Neural cell (in vitro differentiated cells): ENCODE data around the gene ACAP3. TPM values are rescaled to one million over a fixed set of nuclear protein-coding genes. Genes with fewer than 3 reads are reported as not detected.
A peak's percentile ranks its signal among the peaks of the same experiment; 100 is the strongest.

Source experiments
- H2AFZ ChIP-seq: fragments of 200-600, 300-800 bp; sonication (generic), shearing (Covaris generic); 2 replicates; pipeline ENCODE4 v1.6.0; 2014; ENCODE audit warnings: low read depth, mild to moderate bottlenecking, antibody characterized with exemption, low read length, moderate library complexity
- H3F3A ChIP-seq: fragments of 200-600 bp; shearing (Covaris generic); 2 replicates; pipeline ENCODE4 v1.6.1; 2016; ENCODE audit warnings: mild to moderate bottlenecking, moderate library complexity, mixed read lengths, antibody characterized with exemption, low read length; ENCODE audit not compliant: insufficient read depth, poor library complexity, severe bottlenecking
- H3K27ac ChIP-seq: fragments of 200-600, 300-800 bp; sonication (generic), shearing (Covaris generic); 2 replicates; pipeline ENCODE4 v1.5.1; 2014; ENCODE audit warnings: mild to moderate bottlenecking, low read length, moderate library complexity
- H3K27me3 ChIP-seq: fragments of 300-800, 200-600 bp; sonication (generic), shearing (Covaris generic); 2 replicates; pipeline ENCODE4 v1.6.0; 2014; ENCODE audit warnings: mild to moderate bottlenecking, low read depth, low read length, moderate library complexity; ENCODE audit not compliant: insufficient read depth
- H3K36me3 ChIP-seq: fragments of 300-800, 200-600 bp; sonication (generic), shearing (Covaris generic); 2 replicates; pipeline ENCODE4 v1.5.1; 2014; ENCODE audit warnings: mild to moderate bottlenecking, antibody characterized with exemption, low read length, moderate library complexity; ENCODE audit not compliant: insufficient read depth
- H3K4me2 ChIP-seq: fragments of 300-800, 200-600 bp; sonication (generic), shearing (Covaris generic); 2 replicates; pipeline ENCODE4 v1.6.0; 2014; ENCODE audit warnings: mild to moderate bottlenecking, low read length
- H3K4me3 ChIP-seq: fragments of 300-800, 200-600 bp; sonication (generic), shearing (Covaris generic); 2 replicates; pipeline ENCODE4 v1.5.1; 2014; ENCODE audit warnings: mild to moderate bottlenecking, low read length, moderate library complexity
- H3K79me2 ChIP-seq: fragments of 200-600 bp; shearing (Covaris generic); replicated peaks from 2 replicates; pipeline ENCODE4 v1.6.0; 2014; ENCODE audit warnings: mild to moderate bottlenecking, low read length, moderate library complexity; ENCODE audit not compliant: insufficient read depth
- H3K9ac ChIP-seq: fragments of 300-800, 200-600 bp; sonication (generic), shearing (Covaris generic); 2 replicates; pipeline ENCODE4 v1.6.1; 2016; ENCODE audit warnings: mild to moderate bottlenecking, low read length, mixed read lengths
- H3K9me2 ChIP-seq: fragments of 200-600 bp; shearing (Covaris generic); 2 replicates; pipeline ENCODE4 v1.6.1; 2016; ENCODE audit warnings: mild to moderate bottlenecking, low read length, mixed read lengths; ENCODE audit not compliant: insufficient read depth
- H3K9me3 ChIP-seq: fragments of 200-600, 300-800 bp; sonication (generic), shearing (Covaris generic); 2 replicates; pipeline ENCODE4 v1.6.1; 2016; ENCODE audit warnings: mild to moderate bottlenecking, mixed run types, low read length, moderate library complexity, mixed read lengths
- H4K20me1 ChIP-seq: fragments of 200-600 bp; shearing (Covaris generic); 2 replicates; pipeline ENCODE4 v1.6.1; 2016; ENCODE audit warnings: mild to moderate bottlenecking, mixed run types; ENCODE audit not compliant: insufficient read depth
- CTCF ChIP-seq: fragments of 450-650 bp; IDR thresholded peaks from 2 replicates; pipeline ENCODE4 v1.5.1; 2014; ENCODE audit warnings: antibody characterized with exemption, mild to moderate bottlenecking, moderate library complexity; ENCODE audit not compliant: poor library complexity, severe bottlenecking
- EP300 ChIP-seq: fragments of 450-650 bp; conservative IDR thresholded peaks from 2 replicates; pipeline ENCODE4 v1.6.1; 2014; ENCODE audit warnings: antibody characterized with exemption, mild to moderate bottlenecking, moderate library complexity; ENCODE audit not compliant: poor library complexity, severe bottlenecking
- EZH2 ChIP-seq: fragments of 200-600, 300-800 bp; shearing (Covaris generic), sonication (generic); IDR thresholded peaks from 2 replicates; pipeline ENCODE4 v1.6.1; 2014; ENCODE audit warnings: antibody characterized with exemption, low read length, borderline replicate concordance, mild to moderate bottlenecking; ENCODE audit not compliant: insufficient read depth, poor library complexity, severe bottlenecking
- MXI1 ChIP-seq: fragments of 450-650 bp; conservative IDR thresholded peaks from 2 replicates; pipeline ENCODE4 v1.6.1; 2014; ENCODE audit warnings: antibody characterized with exemption, mild to moderate bottlenecking; ENCODE audit not compliant: poor library complexity, severe bottlenecking
- POLR2AphosphoS5 ChIP-seq: IDR thresholded peaks from 2 replicates; pipeline ENCODE4 v1.6.1; 2012
- RAD21 ChIP-seq: fragments of 450-650 bp; conservative IDR thresholded peaks from 2 replicates; pipeline ENCODE4 v1.6.1; 2014; ENCODE audit warnings: antibody characterized with exemption, mild to moderate bottlenecking, moderate library complexity
- REST ChIP-seq: IDR thresholded peaks from 2 replicates; pipeline ENCODE4 v1.6.1; 2012; ENCODE audit warnings: borderline replicate concordance
- SMC3 ChIP-seq: fragments of 450-650 bp; conservative IDR thresholded peaks from 2 replicates; pipeline ENCODE4 v1.6.1; 2014; ENCODE audit warnings: antibody characterized with exemption, mild to moderate bottlenecking, moderate library complexity; ENCODE audit not compliant: poor library complexity
- TAF1 ChIP-seq: IDR thresholded peaks from 2 replicates; pipeline ENCODE4 v1.6.1; 2012; ENCODE audit warnings: low read depth
- polyA plus RNA-seq: library from polyadenylated mRNA; depleted of rRNA; stranded (reverse); fragments of >200 nt; gene quantifications from 2 replicates; pipeline ENCODE4 v1.2.3, GENCODE V29; 2014

The ACAP3 gene
- polyA plus RNA-seq, 1 donor from 2014 or later = 186 TPM

- H3K9ac ChIP-seq = no peak overlapping the region
These were observed 21.8 kb upstream of the ACAP3 start for GRCh38 chr1:1329304-1330210.

GRCh38 chr1:1328254-1328653 is 20.5 kb upstream of the ACAP3 start:
- H3K4me2 ChIP-seq = no peak overlapping the region
- no peak overlapping the region for H3K27ac ChIP-seq
- H3K36me3 ChIP-seq = no peaks in the 10 kb centered on the region
- H2AFZ ChIP-seq = no peak overlapping the region
- no peak overlapping the region for H3K9ac ChIP-seq
- no peaks in the 10 kb centered on the region for H3F3A ChIP-seq
- peaks cover 20% of the 10 kb centered on the region for H3K79me2 ChIP-seq
- no peaks in the 10 kb centered on the region for H4K20me1 ChIP-seq
- H3K9me3 ChIP-seq = no peaks in the 10 kb centered on the region
- H3K9me2 ChIP-seq = no peaks in the 10 kb centered on the region
- no peak overlapping the region for H3K4me3 ChIP-seq
- TF ChIP-seq POLR2AphosphoS5 (no peak), CTCF (no peak), TAF1 (no peak), EP300 (no peak), REST (no peak), MXI1 (no peak), EZH2 (no peak), RAD21 (no peak), SMC3 (no peak)
- no peaks in the 10 kb centered on the region for H3K27me3 ChIP-seq

More at GRCh38 chr1:1329304-1330210, 21.8 kb upstream of the ACAP3 start:
- TF ChIP-seq REST = no peak
- peak; percentile 39 for TF ChIP-seq POLR2AphosphoS5
- H3K36me3 ChIP-seq = no peaks in the 10 kb centered on the region
- H3F3A ChIP-seq = no peaks in the 10 kb centered on the region
- no peak overlapping the region for H2AFZ ChIP-seq
- no peak overlapping the region for H3K4me2 ChIP-seq
- no peaks in the 10 kb centered on the region for H3K27me3 ChIP-seq
- no peak overlapping the region for H3K27ac ChIP-seq
- no peaks in the 10 kb centered on the region for H3K9me2 ChIP-seq
- peaks cover 16% of the 10 kb centered on the region for H3K79me2 ChIP-seq
- no peak overlapping the region for H3K4me3 ChIP-seq
- H3K9me3 ChIP-seq = no peaks in the 10 kb centered on the region
- H4K20me1 ChIP-seq = no peaks in the 10 kb centered on the region
